K562 (cell line): ENCODE data around the gene KIFAP3. TPM values are rescaled to one million over a fixed set of nuclear protein-coding genes. Genes with fewer than 3 reads are reported as not detected.

Experiments
- CBX5 ChIP-seq: IDR thresholded peaks from 2 replicates; pipeline ENCODE4 v1.6.1; 2014; ENCODE audit warnings: low read depth, borderline replicate concordance
- CREM ChIP-seq: IDR thresholded peaks from 2 replicates; pipeline ENCODE4 v1.6.1; 2014; ENCODE audit warnings: antibody characterized with exemption, low read depth
- EHMT2 ChIP-seq: fragments of 450-650 bp; IDR thresholded peaks from 2 replicates; pipeline ENCODE4 v1.6.1; 2018; ENCODE audit warnings: antibody characterized with exemption
- ETS2 ChIP-seq: IDR thresholded peaks from 2 replicates; pipeline ENCODE4 v1.6.1; 2016; ENCODE audit warnings: borderline replicate concordance, missing genetic modification characterization, mild to moderate bottlenecking, moderate library complexity, missing compliant biosample characterization; ENCODE audit not compliant: poor library complexity, severe bottlenecking
- FOSL1 ChIP-seq: fragments of 200-800 bp; sonication (Bioruptor generic); conservative IDR thresholded peaks from 2 replicates; pipeline ENCODE4 v1.6.1; 2016; ENCODE audit warnings: missing genetic modification characterization, missing compliant biosample characterization
- GABPB1 ChIP-seq: sonication (generic); formaldehyde crosslinking; IDR thresholded peaks from 2 replicates; pipeline ENCODE4 v1.8.0; 2022; ENCODE audit warnings: mild to moderate bottlenecking, missing genetic modification reagents
- HDAC8 ChIP-seq: fragments of 450-650 bp; IDR thresholded peaks from 2 replicates; pipeline ENCODE4 v1.6.1; 2016; ENCODE audit warnings: mild to moderate bottlenecking, missing genetic modification characterization, moderate library complexity, missing compliant biosample characterization
- MCM5 ChIP-seq: fragments of 450-650 bp; IDR thresholded peaks from 2 replicates; pipeline ENCODE4 v1.6.1; 2016; ENCODE audit warnings: low read depth
- POLR2G ChIP-seq: fragments of 200-400 bp; formaldehyde crosslinking; IDR thresholded peaks from 2 replicates; pipeline ENCODE4 v1.6.1; 2017; ENCODE audit warnings: low read depth, mild to moderate bottlenecking, antibody characterized with exemption, low read length, moderate library complexity
- RBM39 ChIP-seq: fragments of 200-400 bp; formaldehyde crosslinking; optimal IDR thresholded peaks from 2 replicates; pipeline ENCODE3; 2018; ENCODE audit warnings: low read depth, low read length
- REST ChIP-seq, 2 experiments: fragments of 450-650 bp; formaldehyde crosslinking in 1 of 2; IDR thresholded peaks; 2 replicates each; pipeline versions ENCODE4 v1.4.0 to v1.6.1; 2014 to 2020; ENCODE audit warnings: mild to moderate bottlenecking in 2 of 2, borderline replicate concordance in 1 of 2, low read depth in 1 of 2
- SMARCC2 ChIP-seq: fragments of 450-650 bp; IDR thresholded peaks from 2 replicates; pipeline ENCODE4 v1.6.1; 2017; ENCODE audit warnings: antibody characterized with exemption, moderate library complexity, mild to moderate bottlenecking, low read depth
- SOX6 ChIP-seq: fragments of 450-650 bp; IDR thresholded peaks from 2 replicates; pipeline ENCODE4 v1.6.1; 2014; ENCODE audit warnings: mild to moderate bottlenecking
- VEZF1 ChIP-seq: fragments of 200-800 bp; sonication (Bioruptor generic); IDR thresholded peaks from 2 replicates; pipeline ENCODE4 v1.6.1; 2017; ENCODE audit warnings: missing genetic modification characterization, missing compliant biosample characterization
- ZFX ChIP-seq: sonication (generic); formaldehyde crosslinking; IDR thresholded peaks from 2 replicates; pipeline ENCODE4 v1.8.0; 2022; ENCODE audit warnings: mild to moderate bottlenecking, missing genetic modification reagents, moderate library complexity
- ZNF280B ChIP-seq: fragments of 250-450 bp; sonication (Bioruptor Pico); IDR thresholded peaks from 2 replicates; pipeline ENCODE4 v1.5.1; 2021; ENCODE audit warnings: mild to moderate bottlenecking
- polyA plus RNA-seq, 8 experiments: library from polyadenylated mRNA; depleted of rRNA in 4 of 8; stranded (reverse) in 5 of 8; unstranded in 3 of 8; fragments of >200 nt; fragmentation: Nextera tagmentation in 2 of 8; fragmentation: Illumina TruSeq in 1 of 8; extraction: Ambion mirVana in 2 of 8; extraction: Trizol in 1 of 8; gene quantifications; 2 replicates each; pipeline versions ENCODE4 v1.2.1 to v1.2.3, GENCODE V29; 2011 to 2014; ENCODE audit warnings: inconsistent platforms in 1 of 8, missing spikeins in 1 of 8
- total RNA-seq, 7 experiments: library from RNA; depleted of rRNA in 6 of 7; stranded (reverse); fragments of >200 nt in 6 of 7; fragmentation: Illumina TruSeq in 2 of 7; extraction: Trizol in 2 of 7; gene quantifications; 2 replicates each; pipeline versions ENCODE4 v1.2.1 to v1.2.3, GENCODE V29; 2011 to 2021; ENCODE audit warnings: low replicate concordance in 1 of 7

Gene KIFAP3
- total and polyA plus RNA-seq, 9 of the 15 experiments (the other 6 are each of a cell fraction or from before 2014, with no cell fraction given) = 8.8 to 17.5 (median 11.8) TPM

- TF ChIP-seq REST (IDR thresholded peaks at IDR 0.05; ENCODE audit: borderline replicate concordance) (0 out of 2 replicates have a peak, but pooled peaks have one; percentile 19), REST (CRISPR knock-in tag; IDR thresholded peaks at IDR 0.05; ENCODE audit: low read depth) (no peak), VEZF1 (CRISPR knock-in tag) (peak; percentile 64), RBM39 (no peak), HDAC8 (tag) (no peak), EHMT2 (peak; percentile 42; the same call in 1 of the 2 replicates), SMARCC2 (0 out of 2 replicates have a peak, but pooled peaks have one; percentile 23), POLR2G (peak; percentile 78), ETS2 (tag) (no peak), FOSL1 (tag) (no peak), SOX6 (peak; percentile 11), GABPB1 (CRISPR knock-in tag) (no peak), CBX5 (peak; percentile 44; the same call in 1 of the 2 replicates), CREM (peak; percentile 88), ZFX (peak; percentile 91), MCM5 (no peak), ZNF280B (no peak)
These were observed at the start of gene KIFAP3 (continued) for GRCh38 chr1:170074250-170075157.
